GM21529 (cell line): Measurements from ENCODE around the gene CHST11.
A peak's percentile ranks its signal among the peaks of the same experiment; 100 is the strongest.
"Not testable (repeated sequence)": the region's sequence is repeated elsewhere in the genome, so short reads cannot be mapped to it uniquely, and the experiment has no call there.

ENCODE experiments used
- ATAC-seq: cut with Tn5 transposase; IDR thresholded peaks from one replicate; pipeline ENCODE4 v1.9.1; 2021; ENCODE audit not compliant: unreplicated experiment

The CHST11 gene

DNA sequence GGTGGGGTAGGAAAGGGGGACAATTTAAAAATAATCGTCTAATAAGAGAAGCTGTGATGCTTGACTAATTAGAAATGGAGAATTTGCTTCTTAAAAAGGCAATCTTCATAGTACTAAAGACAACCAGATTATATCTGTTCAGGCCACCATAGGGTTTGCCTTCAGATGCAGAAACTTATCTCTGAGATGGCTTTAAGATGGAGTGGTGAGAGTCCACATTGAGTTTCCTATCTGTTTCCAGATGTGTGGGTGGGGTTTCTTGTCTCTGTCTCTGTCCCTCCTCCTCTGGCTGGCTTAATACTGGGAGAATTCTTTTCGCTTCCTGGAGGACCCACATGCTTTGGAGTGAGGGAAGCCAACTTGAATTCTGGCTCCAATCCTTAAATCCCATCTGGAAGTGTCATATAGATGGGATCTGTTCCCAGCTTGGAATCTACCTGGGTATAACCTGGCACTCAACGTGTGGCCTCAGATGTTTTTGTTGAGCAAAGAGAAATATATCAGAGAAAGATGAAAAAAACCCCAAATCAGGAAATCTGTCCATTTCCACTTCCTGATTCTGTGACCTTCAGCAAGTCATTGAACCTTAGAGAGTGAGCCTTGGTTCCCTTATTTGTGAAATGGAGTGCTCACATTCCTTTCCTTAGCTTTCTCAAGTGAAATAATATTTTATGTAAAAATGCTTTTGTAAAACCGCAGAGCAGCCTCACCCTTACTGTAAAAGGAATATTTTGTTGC, 66.4 kb downstream of the CHST11 start:
- no peak for ATAC-seq

DNA sequence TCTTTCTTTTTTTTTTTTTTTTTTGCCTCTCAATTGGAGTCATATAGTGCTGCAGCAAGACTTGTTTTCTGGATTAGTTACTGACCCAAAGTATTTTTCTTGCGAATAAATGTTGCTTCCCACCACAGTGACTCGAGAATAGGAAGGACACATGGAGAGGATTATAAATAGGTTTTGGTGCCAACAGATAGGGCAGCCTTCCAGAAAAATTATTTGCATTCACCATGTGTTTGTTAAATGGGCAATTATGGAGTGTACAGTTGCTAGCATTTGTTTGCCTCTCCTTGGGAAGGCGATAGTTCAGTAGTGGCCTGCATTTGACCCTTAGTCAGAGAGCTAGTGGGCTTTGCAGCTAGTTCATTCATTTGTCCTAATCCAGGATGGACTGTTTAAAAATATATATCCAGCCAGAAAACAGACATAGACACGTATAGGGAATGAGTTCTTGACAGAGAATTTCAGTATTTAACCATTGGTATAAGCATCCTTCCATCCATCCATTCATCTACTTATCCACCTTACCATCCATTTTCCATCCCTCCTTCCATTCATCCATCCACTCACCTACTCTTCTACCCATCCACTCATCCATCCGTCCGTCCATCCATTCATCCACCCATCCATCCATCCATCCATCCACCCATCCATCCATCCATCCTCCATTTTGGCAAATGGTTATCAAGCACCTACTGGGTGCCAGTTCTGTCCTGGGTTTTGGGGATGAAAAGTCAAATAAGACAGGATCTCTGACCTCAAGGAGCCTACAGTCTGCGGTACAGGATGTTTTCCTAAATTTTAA, 67.5 kb downstream of the CHST11 start:
- no peak for ATAC-seq

DNA sequence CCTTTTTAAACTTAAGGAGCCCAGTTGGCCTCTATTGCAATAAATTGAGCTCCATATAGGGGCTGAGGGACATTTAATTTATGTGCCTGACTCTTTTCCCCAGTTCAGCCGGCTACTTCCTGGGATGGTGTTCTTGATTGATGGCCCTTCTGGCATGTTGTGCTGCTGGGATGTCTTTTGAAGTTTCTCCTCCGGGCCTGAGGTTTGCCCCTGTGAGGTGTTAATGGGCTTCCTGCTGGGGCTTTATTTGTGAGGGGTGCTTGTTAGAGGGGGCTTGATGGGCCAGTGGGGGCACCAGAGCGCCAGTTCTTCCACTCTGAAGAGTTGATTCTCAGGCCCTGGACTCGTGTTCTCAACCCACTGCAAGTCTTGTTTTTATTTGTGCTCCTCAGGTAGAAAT, 69.6 kb downstream of the CHST11 start:
- no peak for ATAC-seq

DNA sequence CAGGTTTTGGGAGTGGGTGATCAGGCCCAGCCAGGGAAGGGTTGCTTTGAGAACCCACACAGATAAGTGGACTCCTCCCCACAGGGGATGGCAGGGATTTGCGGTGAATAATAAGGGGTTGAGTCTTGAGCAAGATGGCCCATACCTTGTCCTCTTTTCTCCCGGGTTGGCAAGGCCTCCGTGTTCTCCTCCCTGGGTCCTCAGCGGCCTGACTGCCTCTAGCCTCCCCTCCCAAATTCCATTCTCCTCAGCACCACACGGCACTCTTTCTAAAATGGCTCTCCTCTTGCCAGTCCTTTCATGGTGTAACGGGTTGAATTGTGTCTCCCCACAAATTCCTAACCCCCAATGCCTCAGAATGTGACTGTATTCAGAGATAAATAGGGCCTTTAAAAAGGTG, 70.0 kb downstream of the CHST11 start:
- no peak for ATAC-seq

DNA sequence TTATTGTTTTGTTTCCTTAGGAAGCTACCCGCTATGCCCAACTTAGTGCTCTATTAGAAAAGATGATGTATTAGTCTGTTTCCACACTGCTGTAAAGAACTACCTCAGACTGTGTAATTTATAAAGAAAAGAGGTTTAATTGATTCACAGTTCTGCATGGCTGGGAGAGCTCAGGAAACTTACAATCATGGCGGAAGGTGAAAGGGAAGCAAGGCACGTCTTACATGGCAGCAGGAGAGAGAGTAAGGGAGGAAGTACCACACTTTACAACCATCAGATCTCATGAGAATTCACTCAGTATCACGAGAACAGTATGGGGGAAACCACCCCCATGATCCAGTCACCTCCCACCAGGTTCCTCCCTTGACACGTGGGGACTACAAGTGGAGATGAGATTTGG, 70.9 kb downstream of the CHST11 start:
- not testable (repeated sequence) for ATAC-seq

DNA sequence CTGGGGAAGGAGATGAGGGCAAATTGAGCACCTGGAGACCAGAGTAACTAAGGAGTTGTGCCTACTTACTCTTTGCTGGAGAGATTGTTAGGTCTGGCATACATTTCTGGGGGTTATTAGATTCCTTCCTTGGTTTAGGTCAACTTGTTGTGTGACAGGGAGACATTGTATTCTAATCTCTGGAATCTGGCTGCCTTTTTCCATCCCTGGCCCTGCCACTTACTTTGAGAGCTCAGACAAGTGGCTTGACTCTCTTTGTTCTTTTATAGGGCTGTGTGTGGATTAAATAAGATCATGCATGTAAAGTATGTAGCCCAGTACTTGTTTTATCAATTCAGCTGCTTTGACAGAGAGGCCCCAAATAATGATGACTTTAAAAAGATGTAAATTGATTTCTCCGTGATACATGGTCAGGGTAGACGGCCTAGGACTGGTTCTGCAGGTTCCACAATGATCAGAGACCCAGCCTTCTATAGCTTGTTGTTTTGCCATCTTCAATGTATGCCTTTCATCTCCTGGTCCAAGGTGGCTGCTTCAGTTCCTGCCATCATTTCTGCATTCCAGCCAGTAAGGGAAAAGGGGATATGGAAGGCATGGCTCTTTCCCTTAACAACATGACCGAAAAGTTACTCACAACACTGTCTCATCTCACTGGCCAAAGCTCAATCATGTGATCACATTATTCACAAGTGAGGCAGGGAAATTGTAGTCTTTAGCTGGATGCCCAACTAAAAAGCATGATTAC, 72.6 kb downstream of the CHST11 start:
- no peak for ATAC-seq

DNA sequence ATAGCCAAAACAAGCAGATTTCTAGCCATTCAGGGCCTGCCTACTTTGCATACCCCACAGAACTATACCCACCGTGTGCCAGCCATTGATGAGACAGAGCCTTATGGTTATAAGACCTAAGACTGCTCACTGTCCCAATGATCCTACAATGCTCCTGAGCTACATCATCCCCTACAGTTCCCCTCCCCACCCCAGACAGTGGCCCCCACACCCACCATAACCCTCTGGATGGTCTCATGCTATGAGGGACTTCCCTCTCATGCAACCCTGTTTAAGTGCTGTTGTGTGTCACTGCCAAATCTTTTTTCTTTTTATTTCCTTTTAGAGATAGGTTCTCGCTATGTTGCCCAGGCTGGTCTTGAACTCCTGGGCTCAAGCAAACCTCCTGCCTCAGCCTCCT, 75.9 kb downstream of the CHST11 start:
- ATAC-seq = no peak

DNA sequence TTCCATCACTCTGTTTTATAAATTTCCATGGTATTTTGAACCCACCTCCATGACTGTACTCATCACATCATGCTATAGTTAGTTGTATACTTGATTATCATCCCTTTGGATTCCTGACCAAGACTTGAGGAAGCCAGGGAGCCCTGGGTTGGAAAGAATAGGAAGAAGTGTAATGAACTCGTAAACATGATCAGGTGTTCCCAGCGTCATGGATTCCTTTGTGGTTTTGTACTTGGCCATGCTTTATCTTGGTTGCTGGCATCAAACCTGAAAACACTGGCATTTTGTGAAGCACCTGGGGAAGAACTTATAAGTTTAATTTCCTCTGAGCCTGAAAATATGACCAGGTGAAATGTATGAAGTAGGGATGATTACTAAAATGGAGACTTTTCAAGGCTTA, 76.4 kb downstream of the CHST11 start:
- no peak for ATAC-seq

DNA sequence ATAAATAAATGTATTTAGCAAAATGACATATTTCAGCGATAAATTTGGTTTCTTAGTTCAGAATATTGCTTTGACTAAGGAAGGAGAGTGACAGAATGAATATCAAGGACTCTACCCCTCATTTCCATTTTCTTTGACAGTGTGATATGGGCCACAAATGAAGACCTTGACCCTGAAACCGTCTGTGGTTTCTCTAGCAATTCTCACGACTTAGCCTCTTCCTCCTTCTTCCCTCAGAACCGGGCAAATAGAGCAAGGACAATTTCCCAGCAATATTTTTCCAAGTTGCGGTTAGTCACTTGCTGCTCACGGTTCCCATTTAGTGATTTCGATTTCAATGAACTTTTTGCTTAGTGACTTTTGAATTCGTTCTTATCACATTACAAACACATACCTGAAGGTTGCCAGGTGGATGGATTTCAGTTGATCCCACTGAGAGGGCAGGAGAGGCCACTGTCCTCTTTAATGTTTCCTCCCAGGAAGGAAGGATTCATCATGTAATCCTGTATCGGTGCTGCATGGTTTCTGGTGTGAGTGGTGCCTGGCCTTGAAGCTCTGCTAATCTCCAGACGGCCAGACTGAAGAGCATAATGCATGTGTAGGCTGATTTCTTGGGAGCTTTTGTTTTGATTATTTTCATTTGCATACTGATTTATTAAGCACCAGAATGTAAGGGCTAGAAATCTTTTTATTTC, 77.6 kb downstream of the CHST11 start:
- no peak for ATAC-seq

DNA sequence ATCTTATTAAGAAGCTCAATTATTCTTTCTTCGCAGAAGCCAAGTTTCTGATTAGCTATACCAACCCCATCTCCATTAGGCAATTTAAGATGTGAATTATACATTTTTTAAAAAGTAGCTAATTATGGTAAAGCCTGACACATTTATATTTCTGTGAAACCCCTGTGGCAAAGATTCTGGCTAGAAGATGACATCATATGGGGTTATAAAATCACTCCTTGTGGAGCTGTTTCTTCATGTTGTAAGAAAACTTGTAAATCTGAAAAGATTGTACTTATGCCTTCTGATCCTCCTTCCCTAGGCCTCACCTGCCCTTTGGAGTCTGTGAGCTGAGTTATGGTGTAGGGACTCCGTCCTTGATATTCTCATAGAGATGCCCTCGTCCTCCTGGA, 78.1 kb downstream of the CHST11 start:
- no peak for ATAC-seq

DNA sequence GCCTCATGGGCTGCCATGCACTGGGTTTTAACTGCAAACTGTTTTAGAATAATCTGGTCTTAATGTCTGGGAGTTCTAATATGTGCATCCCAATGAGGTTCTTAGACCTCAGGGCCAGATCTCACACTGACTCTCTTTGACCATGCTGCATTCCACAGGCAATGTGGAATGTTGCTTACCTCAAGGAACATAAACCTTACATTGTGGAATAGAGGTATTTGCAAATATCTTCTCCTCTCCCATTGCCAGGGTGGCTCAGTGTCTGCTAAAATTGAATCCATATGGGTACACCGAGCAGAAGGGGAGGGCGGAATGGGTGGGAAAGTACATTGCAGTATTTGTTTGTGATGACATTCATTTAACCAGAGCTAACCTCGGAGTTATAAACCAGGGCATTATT, 78.6 kb downstream of the CHST11 start:
- no peak for ATAC-seq

DNA sequence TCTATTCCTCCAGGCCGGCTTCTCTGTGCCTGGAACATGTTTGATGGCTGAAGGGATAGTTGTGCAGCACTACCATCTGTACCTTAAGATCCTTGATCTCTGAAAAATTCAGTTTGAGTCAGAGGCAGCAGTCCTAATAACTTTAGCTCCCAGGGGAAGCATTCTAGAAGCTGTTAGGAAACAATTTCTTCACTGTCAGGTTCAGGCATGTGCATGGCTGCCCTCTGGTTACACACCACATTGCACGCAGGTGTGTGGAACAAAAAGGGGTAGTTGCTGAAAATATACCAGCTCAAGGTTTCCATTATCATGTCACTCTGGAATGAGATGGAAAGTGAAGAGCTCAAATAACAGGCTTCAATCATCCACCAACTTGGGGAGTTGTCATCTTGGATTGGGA, 80.1 kb downstream of the CHST11 start:
- no peak for ATAC-seq

DNA sequence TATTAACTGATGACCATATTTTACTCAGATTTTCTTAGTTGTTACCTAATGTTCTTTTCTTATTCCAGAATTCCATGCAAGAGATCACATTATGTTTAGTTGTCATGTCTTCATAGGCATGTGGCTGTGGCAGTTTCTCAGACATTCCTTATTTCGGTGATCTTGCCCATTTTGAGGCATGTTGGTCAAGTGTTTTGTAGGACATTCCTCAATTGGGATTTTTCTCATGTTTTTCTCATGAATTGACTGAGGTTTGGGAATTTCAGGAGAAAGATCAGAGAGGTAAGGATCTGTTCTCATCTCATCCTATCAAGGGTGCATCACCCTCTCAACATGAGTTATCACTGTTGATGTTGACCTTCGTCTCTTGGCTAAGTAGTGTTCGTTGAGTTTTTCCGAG, 81.3 kb downstream of the CHST11 start:
- ATAC-seq = no peak

DNA sequence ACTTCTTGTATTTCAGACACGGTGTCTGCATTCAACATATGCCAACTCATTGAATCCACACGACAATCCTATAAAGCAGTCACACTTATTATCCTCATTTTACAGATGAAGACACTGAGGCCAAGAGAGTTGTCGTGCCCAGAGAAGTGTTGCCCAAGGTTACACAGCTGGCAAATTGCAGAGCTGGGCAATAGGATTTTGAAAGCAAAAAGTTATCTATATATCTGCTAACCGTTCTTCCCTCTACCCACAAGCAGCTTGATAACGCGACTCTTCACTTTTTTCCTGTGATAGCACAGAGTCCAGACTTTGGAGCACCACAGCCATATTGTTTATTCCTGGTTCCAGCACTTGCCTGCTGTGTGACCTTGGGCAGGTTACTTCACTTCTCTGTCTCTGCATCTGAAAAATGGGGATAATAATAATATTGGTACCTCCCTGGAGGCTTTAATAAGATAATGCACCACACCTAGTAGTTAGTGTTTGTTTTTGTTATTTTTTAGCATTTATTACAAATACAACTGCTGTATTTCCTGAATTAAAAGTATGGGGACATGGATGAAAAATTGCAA, 82.2 kb downstream of the CHST11 start:
- no peak for ATAC-seq

DNA sequence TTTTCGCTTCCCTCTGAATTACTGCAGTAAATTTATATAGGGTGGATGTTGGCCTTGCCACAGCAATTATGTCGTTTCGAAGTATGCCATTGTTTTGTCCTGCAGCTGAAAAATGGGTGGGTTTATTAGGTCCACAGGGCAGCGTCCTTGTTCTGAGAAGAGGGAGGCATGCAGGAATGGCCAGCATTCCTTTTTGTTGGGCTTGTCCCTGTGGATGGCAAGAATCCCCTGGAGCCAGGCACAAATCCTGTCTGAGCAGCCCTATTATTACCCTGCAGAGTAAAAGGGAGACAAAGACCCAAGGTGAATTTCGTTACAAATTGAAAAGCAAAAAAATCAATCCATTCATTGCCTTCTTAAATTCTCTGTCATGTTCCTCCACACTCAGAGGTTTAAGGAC, 88.1 kb downstream of the CHST11 start:
- no peak for ATAC-seq

DNA sequence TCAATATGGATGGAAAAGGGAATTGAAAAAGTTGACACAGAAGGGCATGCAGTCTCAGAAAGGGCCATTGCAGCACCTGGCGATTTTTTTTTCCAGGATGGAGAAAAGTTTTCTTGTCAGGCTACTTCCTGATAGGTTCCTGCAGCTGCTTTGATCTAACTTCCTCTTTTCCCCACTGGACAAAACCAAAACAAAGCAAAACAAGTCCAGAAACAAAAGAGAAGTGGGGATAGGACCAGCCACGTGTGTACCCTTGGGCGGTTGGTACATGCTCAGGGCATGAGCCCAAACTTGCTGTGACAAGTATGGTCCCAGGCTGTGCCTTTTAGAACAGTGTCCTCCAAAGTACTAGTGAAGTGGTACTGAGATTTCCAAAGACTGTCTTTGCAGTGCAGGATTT, 89.8 kb downstream of the CHST11 start:
- ATAC-seq = no peak

DNA sequence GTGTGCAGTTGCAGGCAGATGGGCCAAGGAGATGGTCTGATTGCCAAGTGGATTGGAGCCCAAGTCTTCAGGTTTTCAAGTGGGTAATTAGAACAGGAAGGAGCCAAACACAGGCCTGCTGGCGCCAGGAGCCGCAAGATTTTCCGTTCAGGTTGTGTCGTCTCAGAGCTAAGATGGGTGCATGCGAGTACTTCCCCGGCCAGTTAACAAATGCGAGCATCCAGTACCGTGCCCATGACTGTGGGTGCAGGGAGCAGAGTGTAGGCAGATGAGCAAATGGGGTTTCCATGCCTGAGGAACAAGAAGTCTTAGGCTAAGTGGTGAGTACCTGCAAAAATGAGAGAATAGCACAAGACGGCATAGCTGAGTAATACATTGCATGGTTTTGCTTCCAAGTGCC, 90.5 kb downstream of the CHST11 start:
- no peak for ATAC-seq

DNA sequence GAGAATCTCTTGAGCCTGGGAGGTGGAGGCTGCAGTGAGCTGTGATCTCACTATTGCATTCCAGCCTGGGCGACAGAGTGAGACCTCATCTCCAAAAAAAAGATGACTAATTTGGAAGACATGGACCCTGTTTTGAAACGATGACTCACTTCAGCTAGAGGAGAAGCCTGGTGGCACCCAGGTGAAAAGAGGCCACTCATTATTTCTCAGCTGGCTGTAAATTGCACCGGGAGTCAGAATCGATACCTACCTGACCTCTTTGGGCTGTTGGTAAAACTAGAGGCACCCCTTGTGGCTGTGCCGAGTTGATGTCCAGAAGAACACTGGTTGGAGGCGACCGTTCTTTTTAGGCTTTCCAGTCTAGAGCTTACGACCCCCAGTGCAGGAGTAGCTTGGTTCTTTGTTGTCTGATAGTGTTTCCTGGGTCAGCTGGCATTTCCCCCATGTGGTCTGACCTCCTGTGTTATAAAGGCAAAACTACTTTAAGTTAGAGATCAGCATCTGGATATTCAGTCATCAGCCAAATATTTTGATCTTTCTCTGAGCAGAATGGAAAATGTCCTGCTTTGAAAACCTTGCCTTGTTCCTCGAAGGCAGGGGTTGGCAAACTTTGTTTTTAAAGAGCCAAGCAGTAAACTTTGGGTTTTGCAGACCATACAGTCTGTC, 93.2 kb downstream of the CHST11 start:
- no peak for ATAC-seq

DNA sequence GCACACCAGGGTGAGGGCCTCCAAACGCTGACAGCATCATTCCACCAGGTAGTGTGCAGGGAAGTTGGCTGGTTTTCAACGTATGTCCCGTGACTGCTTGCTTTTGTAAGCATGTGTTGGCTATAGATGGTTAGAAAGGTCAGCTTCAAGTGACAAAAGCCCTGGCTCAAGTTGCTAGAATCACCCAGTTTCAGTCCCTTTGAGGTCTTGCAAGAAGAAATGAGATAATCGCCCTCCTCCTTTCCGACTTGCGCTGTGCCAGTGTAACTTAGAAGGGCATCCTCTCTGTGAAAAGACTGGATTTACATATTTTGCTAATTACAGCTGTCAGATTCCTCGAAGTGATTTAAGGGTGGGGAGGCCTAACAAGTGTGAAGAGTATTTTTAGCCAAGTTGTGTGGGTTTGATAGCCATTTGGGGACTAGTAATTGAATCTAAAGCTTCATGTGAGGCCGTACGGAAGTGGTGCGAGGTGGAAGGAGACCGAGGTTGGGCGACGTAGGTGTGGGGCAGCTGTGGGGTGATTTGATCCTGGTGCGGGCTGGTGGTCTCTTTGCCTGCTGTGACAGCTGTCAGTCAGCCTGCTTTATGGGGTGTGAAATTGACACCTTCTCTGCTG, 94.7 kb downstream of the CHST11 start:
- peak; percentile 47 for ATAC-seq

DNA sequence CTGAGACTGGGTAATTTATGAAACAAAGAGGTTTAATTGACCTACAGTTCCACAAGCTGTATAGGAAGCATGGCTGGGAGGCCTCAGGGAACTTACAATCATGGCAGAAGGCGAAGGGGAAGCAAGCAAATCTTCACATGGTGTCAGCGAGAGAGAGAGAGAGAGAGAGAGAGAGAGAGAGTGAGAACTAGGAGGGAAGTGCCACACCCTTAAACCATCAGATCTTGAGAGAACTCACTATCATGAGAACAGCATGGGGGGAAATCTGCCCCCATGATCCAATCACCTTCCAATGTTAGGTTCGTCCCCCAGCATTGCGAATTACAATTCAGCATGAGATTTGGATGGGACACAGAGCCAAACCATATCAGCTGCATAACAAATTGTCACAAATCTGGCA, 96.7 kb downstream of the CHST11 start:
- ATAC-seq = no peak
